ENCODE results near the gene MCM7.

DNA sequence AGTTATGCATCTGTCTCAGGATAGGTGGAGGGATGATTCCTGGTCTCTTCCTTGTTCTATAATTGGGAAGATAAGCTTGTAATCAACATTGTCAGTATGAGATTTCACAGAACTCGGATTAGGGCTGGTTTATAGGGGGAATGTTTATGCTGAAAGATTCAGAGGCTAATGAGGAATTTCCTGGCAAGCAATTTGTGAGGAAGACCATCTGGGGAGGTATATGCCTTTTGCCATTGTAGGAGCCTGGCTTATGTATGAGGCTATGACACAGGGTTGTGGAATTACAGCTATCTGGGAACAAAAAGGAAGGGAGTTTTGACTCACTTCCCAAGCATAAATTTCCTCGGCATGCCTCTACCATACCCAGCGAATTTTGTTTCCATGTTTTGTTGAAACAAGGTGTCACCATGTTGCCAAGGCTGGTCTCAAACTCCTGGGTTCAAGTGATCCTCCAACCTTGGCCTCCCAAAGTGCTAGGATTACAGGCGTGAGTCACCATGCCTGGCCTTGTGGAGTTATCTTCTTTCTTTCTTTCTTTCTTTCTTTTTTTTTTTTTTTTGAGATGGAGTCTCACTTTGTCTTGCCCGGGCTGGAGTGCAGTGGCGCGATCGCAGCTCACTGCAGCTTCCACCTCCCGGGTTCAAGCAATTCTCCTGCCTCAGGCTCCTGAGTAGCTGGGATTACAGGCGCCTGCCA is 14.0 kb downstream of the MCM7 start:
- TF ChIP-seq, protein P1, sequence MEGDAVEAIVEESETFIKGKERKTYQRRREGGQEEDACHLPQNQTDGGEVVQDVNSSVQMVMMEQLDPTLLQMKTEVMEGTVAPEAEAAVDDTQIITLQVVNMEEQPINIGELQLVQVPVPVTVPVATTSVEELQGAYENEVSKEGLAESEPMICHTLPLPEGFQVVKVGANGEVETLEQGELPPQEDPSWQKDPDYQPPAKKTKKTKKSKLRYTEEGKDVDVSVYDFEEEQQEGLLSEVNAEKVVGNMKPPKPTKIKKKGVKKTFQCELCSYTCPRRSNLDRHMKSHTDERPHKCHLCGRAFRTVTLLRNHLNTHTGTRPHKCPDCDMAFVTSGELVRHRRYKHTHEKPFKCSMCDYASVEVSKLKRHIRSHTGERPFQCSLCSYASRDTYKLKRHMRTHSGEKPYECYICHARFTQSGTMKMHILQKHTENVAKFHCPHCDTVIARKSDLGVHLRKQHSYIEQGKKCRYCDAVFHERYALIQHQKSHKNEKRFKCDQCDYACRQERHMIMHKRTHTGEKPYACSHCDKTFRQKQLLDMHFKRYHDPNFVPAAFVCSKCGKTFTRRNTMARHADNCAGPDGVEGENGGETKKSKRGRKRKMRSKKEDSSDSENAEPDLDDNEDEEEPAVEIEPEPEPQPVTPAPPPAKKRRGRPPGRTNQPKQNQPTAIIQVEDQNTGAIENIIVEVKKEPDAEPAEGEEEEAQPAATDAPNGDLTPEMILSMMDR (IDR thresholded peaks at IDR 0.05) = no peak
- no peak for TF ChIP-seq POLR2A (IDR thresholded peaks at IDR 0.05)
